Activated gamma-delta T cell treated with Interleukin-2 at 50 U/mL for 16 hours (primary cell): ENCODE measurements around the gene UMOD.

Source experiments
- DNase-seq: peaks from one replicate; pipeline ENCODE4 v3.0.0-alpha.2; 2020

The UMOD gene

GRCh38 chr16:20352615-20353014 lies at the start of gene UMOD:
UMOD (minus strand) TSS chr16:20352715; CDS start chr16:20350737, 1,978 bp downstream.
- no peak for DNase-seq

GRCh38 chr16:20401475-20402016 lies 49.0 kb upstream of the UMOD start:
- DNase-seq: no peak

GRCh38 chr16:20401066-20401465 lies 48.6 kb upstream of the UMOD start:
- no peak for DNase-seq

- DNase-seq: no peak
These were observed 46.7 kb upstream of the UMOD start for GRCh38 chr16:20399185-20399584.

GRCh38 chr16:20398603-20399002 lies 46.1 kb upstream of the UMOD start:
- no peak for DNase-seq

GRCh38 chr16:20397468-20398074 lies 45.1 kb upstream of the UMOD start:
- no peak for DNase-seq

GRCh38 chr16:20396846-20397467 lies 44.4 kb upstream of the UMOD start:
- DNase-seq: no peak

- no peak for DNase-seq
These were observed 43.4 kb upstream of the UMOD start for GRCh38 chr16:20395946-20396345.

- DNase-seq: no peak
These were observed 41.5 kb upstream of the UMOD start for GRCh38 chr16:20393801-20394577.

GRCh38 chr16:20391045-20391444 lies 38.5 kb upstream of the UMOD start:
- DNase-seq: no peak

- DNase-seq: no peak
These were observed 36.3 kb upstream of the UMOD start for GRCh38 chr16:20388854-20389253.

GRCh38 chr16:20387978-20388377 lies 35.5 kb upstream of the UMOD start:
- DNase-seq: no peak

GRCh38 chr16:20385844-20386832 lies 33.6 kb upstream of the UMOD start:
- DNase-seq: peak; percentile 26

- DNase-seq: peak; percentile 9
These were observed 30.9 kb upstream of the UMOD start for GRCh38 chr16:20383106-20384029.

GRCh38 chr16:20382202-20382948 lies 29.9 kb upstream of the UMOD start:
- DNase-seq: no peak

- DNase-seq: no peak
These were observed 28.3 kb upstream of the UMOD start for GRCh38 chr16:20380782-20381181.

- no peak for DNase-seq
These were observed 24.7 kb upstream of the UMOD start for GRCh38 chr16:20377181-20377580.

- DNase-seq: no peak
These were observed 20.2 kb upstream of the UMOD start for GRCh38 chr16:20372701-20373100.

GRCh38 chr16:20369452-20370054 lies 17.0 kb upstream of the UMOD start:
- no peak for DNase-seq

- DNase-seq: no peak
These were observed 11.5 kb upstream of the UMOD start for GRCh38 chr16:20364051-20364450.
